Spleen (tissue), 11 donors: ENCODE measurements around the gene SPHK2. TPM values are rescaled to one million over a fixed set of nuclear protein-coding genes. Genes with fewer than 3 reads are reported as not detected.

Experiments used
- DNase-seq: peaks from one replicate; pipeline ENCODE4 v3.0.0-alpha.2; 2020
- H3K27ac ChIP-seq, 8 donors: fragments of 200-600 bp; sonication (generic) in 7 of 8; 1 replicate in 4 of 8; 2 replicates in 4 of 8; pipeline versions ENCODE4 v1.5.0 to v1.8.0; 2016 to 2021; ENCODE audit warnings: inconsistent platforms in 4 of 8, mild to moderate bottlenecking in 4 of 8, moderate library complexity in 1 of 8
- H3K27me3 ChIP-seq, 7 donors: fragments of 200-600 bp; sonication (generic) in 6 of 7; replicated peaks in 1 of 7; 1 replicate in 4 of 7; 2 replicates in 3 of 7; pipeline versions ENCODE4 v1.5.0 to v1.8.0; 2016 to 2021; ENCODE audit warnings: inconsistent platforms in 3 of 7, mild to moderate bottlenecking in 1 of 7
- H3K36me3 ChIP-seq, 6 donors: fragments of 200-600 bp; sonication (generic) in 5 of 6; 1 replicate in 4 of 6; 2 replicates in 2 of 6; pipeline versions ENCODE4 v1.5.0 to v1.8.0; 2016 to 2021; ENCODE audit warnings: inconsistent platforms in 2 of 6
- H3K4me1 ChIP-seq, 6 donors: fragments of 200-600 bp; sonication (generic) in 5 of 6; 1 replicate in 3 of 6; 2 replicates in 3 of 6; pipeline versions ENCODE4 v1.5.0 to v1.8.0; 2016 to 2021; ENCODE audit warnings: inconsistent platforms in 3 of 6
- H3K4me3 ChIP-seq, 8 donors: fragments of 200-600 bp; sonication (generic) in 7 of 8; 1 replicate in 4 of 8; 2 replicates in 4 of 8; pipeline versions ENCODE4 v1.5.0 to v1.8.0; 2016 to 2021; ENCODE audit warnings: inconsistent platforms in 4 of 8, mild to moderate bottlenecking in 4 of 8, moderate library complexity in 2 of 8
- H3K9me3 ChIP-seq, 8 donors: fragments of 200-600 bp; sonication (generic) in 7 of 8; 1 replicate in 4 of 8; 2 replicates in 4 of 8; pipeline versions ENCODE4 v1.5.0 to v1.8.0; 2016 to 2021; ENCODE audit warnings: inconsistent platforms in 4 of 8
- CTCF ChIP-seq, 11 experiments: fragments of 200-600 bp in 7 of 11; fragments of 450-650 bp in 4 of 11; sonication (generic) in 4 of 11; IDR thresholded peaks in 8 of 11; conservative IDR thresholded peaks in 3 of 11; 1 replicate in 7 of 11; 2 replicates in 4 of 11; pipeline versions ENCODE4 v1.4.0 to v1.8.0; 2016 to 2021; ENCODE audit warnings: antibody characterized with exemption in 11 of 11, inconsistent platforms in 4 of 11, mild to moderate bottlenecking in 1 of 11
- POLR2A ChIP-seq, 3 donors: fragments of 450-650 bp; IDR thresholded peaks; one replicate each; pipeline ENCODE4 v1.5.1; 2017; ENCODE audit warnings: antibody characterized with exemption in 3 of 3, mild to moderate bottlenecking in 1 of 3
- POLR2AphosphoS5 ChIP-seq, 3 donors: sonication (generic); formaldehyde crosslinking; IDR thresholded peaks; one replicate each; pipeline ENCODE4 v1.5.1; 2017; ENCODE audit warnings: antibody characterized with exemption in 3 of 3
- WGBS, 5 donors: extraction: QIAGEN DNeasy Blood & Tissue Kit in 3 of 5; methylation state at CpG; one replicate each; pipeline versions ENCODE4 v1.1.5 to v1.1.7; 2013 to 2018; 5-methylcytosine and 5-hydroxymethylcytosine counted together
- intact Hi-C: fragments of 100-400 bp; cut with DNase I; formaldehyde crosslinking; loops from one replicate; pipeline ENCODE4 v1.15.0; 2023; ENCODE audit warnings: low total_unique reads
- polyA plus RNA-seq, 3 donors: library from polyadenylated mRNA; stranded (reverse); fragments of 200-250 nt; gene quantifications; one replicate each; pipeline ENCODE4 v1.2.1, GENCODE V29; 2013
- total RNA-seq, 7 donors: library from RNA; depleted of rRNA in 3 of 7; stranded (reverse); fragments of >200 nt in 3 of 7; fragmentation: NEBNext Ultra II Directional in 4 of 7; extraction: Animal tissue kit (Norgen Biotek cat#: 25700) in 4 of 7; gene quantifications; one replicate each; pipeline versions ENCODE4 v1.1.0 to v1.2.1, GENCODE V29; 2016 to 2021
- donor health status: healthy with polysubstance abuse.
- donor health status: DM: no; HTN: no; CAD: no; lungs with moderate emphysema.
- donor health status: DM: no; HTN: no; CAD: no.
- donor health status: Bipolar disorder and iron deficiency.
- donor health status: healthy.
- donor health status: DM: no; HTN: no; CAD: no.
- donor health status: DM: yes; HTN: yes; CAD: no.

SPHK2 gene
- total and polyA plus RNA-seq, 10 donors = 7.9 to 26.5 (median 21.3) TPM

DNA sequence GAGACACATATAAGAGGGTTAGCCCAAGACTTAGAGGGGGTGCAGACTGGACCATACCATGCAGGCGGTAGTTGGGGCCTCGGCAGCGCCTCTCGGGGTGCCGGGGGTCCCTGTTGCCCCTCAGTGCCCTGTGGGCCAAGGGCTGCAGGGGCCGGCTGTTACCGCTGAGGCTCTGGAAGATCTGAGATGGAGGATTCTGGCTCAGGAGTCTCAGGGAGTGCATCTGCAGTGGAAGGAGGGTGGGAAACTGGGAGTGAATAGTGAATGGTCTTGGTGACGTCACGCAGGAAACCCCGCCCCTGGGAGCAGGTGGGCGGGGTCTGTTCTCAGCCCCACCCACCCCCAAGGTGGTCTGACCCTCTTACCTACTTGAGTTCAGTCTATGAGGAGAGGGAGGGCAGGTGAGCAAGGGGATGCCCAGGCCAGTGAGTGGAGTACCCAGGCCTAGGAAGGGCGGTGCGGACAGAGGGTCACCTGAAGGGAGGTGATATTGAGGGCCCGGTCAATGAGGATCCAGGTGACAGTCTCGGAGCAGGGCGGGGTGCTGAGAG is 19.6 kb downstream of the SPHK2 start:
- no peaks in the 10 kb centered on the region for H3K27me3 ChIP-seq
- no peaks in the 10 kb centered on the region for H3K36me3 ChIP-seq
- peaks cover 17 to 57% (median 38%) of the 10 kb centered on the region in 6 donors for H3K4me1 ChIP-seq
- peak; percentile 87 for DNase-seq
- H3K4me3 ChIP-seq = peak overlapping the region in 6 of 8 donors; percentile 7 to 98 (median 77)
- TF ChIP-seq CTCF (IDR thresholded peaks at IDR 0.05 in 8 of 11, conservative IDR thresholded peaks at IDR 0.05 in 3 of 11) (no peak), POLR2AphosphoS5 (IDR thresholded peaks at IDR 0.05) (no peak), POLR2A (IDR thresholded peaks at IDR 0.05) (no peak)
- no peaks in the 10 kb centered on the region for H3K9me3 ChIP-seq
- H3K27ac ChIP-seq = peak overlapping the region; percentile 92 to 98 (median 95)
- 73 to 84% (median 81%) methylated on average over 15 to 16 of the region's 16 CpGs for WGBS, 5 donors
- intact Hi-C loops = no loop called here

DNA sequence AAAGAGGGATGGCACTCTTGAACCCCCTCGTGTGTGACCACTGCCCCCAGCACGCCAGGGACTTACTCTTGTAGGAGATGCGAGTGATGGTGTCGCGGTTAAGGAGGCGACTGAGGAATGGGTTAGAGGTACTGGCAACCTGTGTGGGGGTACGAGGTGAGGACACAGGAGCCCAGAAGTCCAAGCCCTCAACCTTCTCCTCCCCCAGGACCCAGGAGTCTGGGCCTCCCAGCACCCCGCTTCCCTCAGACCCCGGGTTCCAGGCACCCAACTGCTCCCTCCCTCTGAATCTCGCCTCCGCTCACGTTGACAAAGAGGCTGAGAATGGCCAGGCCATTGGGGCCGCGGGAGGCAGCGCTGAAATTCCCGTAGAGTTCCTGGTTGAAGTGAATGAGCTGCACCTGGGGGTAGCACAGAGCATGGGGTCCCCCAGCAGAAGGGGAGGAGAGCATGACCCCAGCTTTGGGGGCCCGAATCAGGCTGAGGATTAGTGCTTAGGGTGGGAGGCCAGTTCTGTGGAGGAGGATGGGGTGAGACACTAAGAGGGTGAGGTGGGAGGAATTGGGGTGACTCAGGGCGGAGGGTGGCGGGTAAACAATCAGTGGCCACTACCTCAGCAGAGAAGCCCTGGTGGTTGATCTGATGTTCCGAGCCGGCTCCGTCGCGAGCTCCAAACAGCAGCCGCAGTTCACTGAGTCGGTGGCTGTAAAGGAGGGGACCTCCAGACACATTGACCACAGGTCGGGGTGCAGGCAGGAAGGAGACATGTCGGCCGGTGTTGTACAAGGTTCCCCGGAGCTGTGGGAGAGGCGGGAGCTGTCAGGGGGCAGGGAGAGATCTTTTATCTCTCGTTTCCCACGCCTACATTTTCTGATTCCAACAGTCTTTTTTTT is 20.4 kb downstream of the SPHK2 start:
- Histone ChIP-seq H3K4me3 (no peak overlapping the region), H3K9me3 (no peaks in the 10 kb centered on the region), H3K4me1 (peaks cover 10 to 57% (median 36%) of the 10 kb centered on the region in 6 donors), H3K27me3 (no peaks in the 10 kb centered on the region), H3K36me3 (no peaks in the 10 kb centered on the region), H3K27ac (peak overlapping the region in 3 of 8 donors; percentile 94 to 97 (median 94))
- 77 to 89% (median 80%) methylated on average over 33 of the region's 33 CpGs for WGBS, 5 donors
- intact Hi-C loops = no loop called here
- TF ChIP-seq POLR2AphosphoS5 (IDR thresholded peaks at IDR 0.05) (no peak), CTCF (IDR thresholded peaks at IDR 0.05 in 8 of 11, conservative IDR thresholded peaks at IDR 0.05 in 3 of 11) (no peak), POLR2A (IDR thresholded peaks at IDR 0.05) (no peak)
- peak; percentile 82 for DNase-seq

- peaks cover 12 to 56% (median 40%) of the 10 kb centered on the region in 6 donors for H3K4me1 ChIP-seq
- DNase-seq = no peak
- intact Hi-C loops = no loop called here
- no peaks in the 10 kb centered on the region for H3K9me3 ChIP-seq
- TF ChIP-seq CTCF (IDR thresholded peaks at IDR 0.05 in 8 of 11, conservative IDR thresholded peaks at IDR 0.05 in 3 of 11) (no peak), POLR2AphosphoS5 (IDR thresholded peaks at IDR 0.05) (no peak), POLR2A (IDR thresholded peaks at IDR 0.05) (no peak)
- no peak overlapping the region for H3K4me3 ChIP-seq
- H3K36me3 ChIP-seq = no peaks in the 10 kb centered on the region
- 91 to 97% (median 92%) methylated on average over 2 of the region's 2 CpGs for WGBS, 5 donors
- H3K27me3 ChIP-seq = peaks cover 0 to 5% (median 0%) of the 10 kb centered on the region in 7 donors
- no peak overlapping the region for H3K27ac ChIP-seq
Measured at GRCh38 chr19:48641850-48642249, 22.5 kb downstream of the SPHK2 start.

GRCh38 chr19:48642862-48643261 is 23.6 kb downstream of the SPHK2 start:
- no peaks in the 10 kb centered on the region for H3K9me3 ChIP-seq
- 89 to 96% (median 94%) methylated on average over 5 of the region's 5 CpGs for WGBS, 5 donors
- H3K27me3 ChIP-seq = peaks cover 0 to 5% (median 0%) of the 10 kb centered on the region in 7 donors
- no peaks in the 10 kb centered on the region for H3K36me3 ChIP-seq
- intact Hi-C loops = no loop called here
- TF ChIP-seq POLR2AphosphoS5 (IDR thresholded peaks at IDR 0.05) (no peak), POLR2A (IDR thresholded peaks at IDR 0.05) (no peak)
- H3K4me3 ChIP-seq = no peak overlapping the region
- no peak for DNase-seq
- no peak overlapping the region for H3K27ac ChIP-seq
- peaks cover 12 to 57% (median 42%) of the 10 kb centered on the region in 6 donors for H3K4me1 ChIP-seq
